K562 (cell line): ENCODE data around the gene UMAD1.
A peak's percentile ranks its signal among the peaks of the same experiment; 100 is the strongest.

Source experiments
- ARID3A ChIP-seq: IDR thresholded peaks from 2 replicates; pipeline ENCODE4 v1.6.1; 2012; ENCODE audit warnings: low read depth, low read length, improper control_type of control experiment, borderline replicate concordance
- BRCA1 ChIP-seq, 2 experiments: fragments of 450-650 bp in 1 of 2; sonication (generic) in 1 of 2; formaldehyde crosslinking in 1 of 2; IDR thresholded peaks; 2 replicates each; pipeline versions ENCODE4 v1.5.0 to v1.6.1; 2017 to 2020; ENCODE audit warnings: mild to moderate bottlenecking in 1 of 2, missing genetic modification reagents in 1 of 2
- CTCF ChIP-seq, 3 experiments: IDR thresholded peaks in 2 of 3; conservative IDR thresholded peaks in 1 of 3; 2 replicates each; pipeline ENCODE4 v1.5.1; 2011 to 2012; ENCODE audit warnings: low read length in 3 of 3, mild to moderate bottlenecking in 3 of 3, control low read depth in 2 of 3, improper control_type of control experiment in 1 of 3, inconsistent platforms in 1 of 3, low read depth in 1 of 3, mixed read lengths in 1 of 3, moderate library complexity in 1 of 3; ENCODE audit not compliant: insufficient read depth in 2 of 3
- ELK1 ChIP-seq: sonication (generic); formaldehyde crosslinking; IDR thresholded peaks from 2 replicates; pipeline ENCODE4 v1.8.1; 2022; ENCODE audit warnings: missing genetic modification reagents
- MXD1 ChIP-seq: fragments of 250-450 bp; sonication (Bioruptor Pico); IDR thresholded peaks from 2 replicates; pipeline ENCODE4 v1.8.0; 2021; ENCODE audit warnings: borderline replicate concordance, mild to moderate bottlenecking, moderate library complexity; ENCODE audit not compliant: poor library complexity, severe bottlenecking
- NR2F6 ChIP-seq: fragments of 450-650 bp; formaldehyde crosslinking; IDR thresholded peaks from 2 replicates; pipeline ENCODE4 v1.4.0; 2020; ENCODE audit warnings: mild to moderate bottlenecking
- PRPF4 ChIP-seq: fragments of 200-400 bp; formaldehyde crosslinking; IDR thresholded peaks from one replicate; pipeline ENCODE4 v1.6.1; 2017; ENCODE audit warnings: low read length, low read depth, mild to moderate bottlenecking; ENCODE audit not compliant: insufficient read depth, poor library complexity, severe bottlenecking
- SRF ChIP-seq, 2 experiments: fragments of 250-450, 450-650 bp in 1 of 2; sonication (Bioruptor Pico) in 1 of 2; sonication (generic) in 1 of 2; formaldehyde crosslinking; IDR thresholded peaks; 2 replicates each; pipeline versions ENCODE4 v1.5.0 to v1.5.1; 2020 to 2022; ENCODE audit warnings: mild to moderate bottlenecking in 1 of 2, missing genetic modification reagents in 1 of 2
- TEAD4 ChIP-seq, 2 experiments: sonication (generic) in 1 of 2; formaldehyde crosslinking in 1 of 2; IDR thresholded peaks; 2 replicates each; pipeline versions ENCODE4 v1.6.1 to v1.8.0; 2012 to 2022; ENCODE audit warnings: borderline replicate concordance in 1 of 2, inconsistent platforms in 1 of 2, low read length in 1 of 2, mild to moderate bottlenecking in 1 of 2, missing genetic modification reagents in 1 of 2
- ZNF41 ChIP-seq: fragments of 250-450 bp; sonication (Bioruptor Pico); conservative IDR thresholded peaks from 2 replicates; pipeline ENCODE4 v1.4.0; 2020; ENCODE audit warnings: mild to moderate bottlenecking
- ZNF707 ChIP-seq: fragments of 250-450 bp; sonication (Bioruptor Pico); conservative IDR thresholded peaks from 2 replicates; pipeline ENCODE4 v1.8.0; 2022; ENCODE audit warnings: inconsistent platforms, mild to moderate bottlenecking, moderate library complexity

- no peak for TF ChIP-seq SRF (CRISPR knock-in tag; IDR thresholded peaks at IDR 0.05)
- TF ChIP-seq ARID3A: no peak
- no peak for TF ChIP-seq ELK1 (CRISPR knock-in tag)
- no peak for TF ChIP-seq NR2F6 (CRISPR knock-in tag)
- no peak for TF ChIP-seq BRCA1 (IDR thresholded peaks at IDR 0.05)
- TF ChIP-seq BRCA1 (CRISPR knock-in tag; IDR thresholded peaks at IDR 0.05): no peak
- no peak for TF ChIP-seq ZNF707
- TF ChIP-seq TEAD4 (IDR thresholded peaks at IDR 0.05; ENCODE audit: low read length): 0 out of 2 replicates have a peak, but pooled peaks have one; percentile 13
- TF ChIP-seq TEAD4 (CRISPR knock-in tag; IDR thresholded peaks at IDR 0.05; ENCODE audit: borderline replicate concordance): no peak
- no peak for TF ChIP-seq MXD1 (CRISPR knock-in tag)
- no peak for TF ChIP-seq CTCF (IDR thresholded peaks at IDR 0.05 in 2 of 3, conservative IDR thresholded peaks at IDR 0.05 in 1 of 3; ENCODE audit: insufficient read depth in 2 of 3, low read depth in 1 of 3, low read length in 3 of 3)
- no peak for TF ChIP-seq ZNF41
- TF ChIP-seq PRPF4: no peak
Observed at GRCh38 chr7:7639847-7640220, 718 bp upstream of the UMAD1 start.
